Fibroblast of the aortic adventitia (primary cell): ENCODE results near the gene BCKDHB. TPM values are rescaled to one million over a fixed set of nuclear protein-coding genes. Genes with fewer than 3 reads are reported as not detected.

Experiments used
- DNase-seq: peaks from one replicate; pipeline ENCODE4 v3.0.0-alpha.2; 2010; ENCODE audit warnings: low read depth
- H3K4me3 ChIP-seq: 2 replicates; pipeline ENCODE4 v1.5.1; 2011; ENCODE audit warnings: low read depth, mild to moderate bottlenecking, control low read depth, low read length, moderate library complexity
- CTCF ChIP-seq: IDR thresholded peaks from 2 replicates; pipeline ENCODE4 v1.5.1; 2011; ENCODE audit warnings: mild to moderate bottlenecking, low read length, control low read depth, inconsistent platforms; ENCODE audit not compliant: insufficient read depth
- total RNA-seq: library from RNA; depleted of rRNA; stranded (reverse); fragments of >200 nt; gene quantifications from 2 replicates; pipeline ENCODE4 v1.2.3, GENCODE V29; 2012; ENCODE audit warnings: low replicate concordance

The BCKDHB gene
- total RNA-seq, 1 donor, result 20.3 TPM

- no peak for TF ChIP-seq CTCF
- no peak overlapping the region for H3K4me3 ChIP-seq
- peak; percentile 54 for DNase-seq
Observed at GRCh38 chr6:80304014-80304413, 197.5 kb downstream of the BCKDHB start.

DNA sequence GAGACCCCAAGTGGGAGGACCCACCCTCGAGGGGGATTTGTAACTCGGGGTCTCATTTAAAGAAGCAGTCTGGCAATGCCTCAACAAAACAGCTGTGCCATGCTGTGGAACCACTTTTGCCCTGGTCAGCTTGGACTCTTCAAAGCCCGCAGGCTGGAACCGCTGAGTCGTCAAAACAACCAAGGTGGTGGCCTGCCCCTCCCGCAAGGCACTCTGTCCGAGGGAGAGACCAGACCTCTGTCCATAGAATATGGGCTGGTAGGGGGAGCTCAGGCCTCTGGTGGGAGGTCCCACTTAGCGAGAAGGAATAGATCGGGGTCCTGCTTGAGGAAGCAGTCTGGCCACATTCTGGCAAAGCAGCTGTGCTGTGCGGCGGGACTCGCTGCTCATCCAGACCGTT is 208.1 kb downstream of the BCKDHB start:
- H3K4me3 ChIP-seq, result no peak overlapping the region
- DNase-seq, result no peak
- no peak for TF ChIP-seq CTCF

DNA sequence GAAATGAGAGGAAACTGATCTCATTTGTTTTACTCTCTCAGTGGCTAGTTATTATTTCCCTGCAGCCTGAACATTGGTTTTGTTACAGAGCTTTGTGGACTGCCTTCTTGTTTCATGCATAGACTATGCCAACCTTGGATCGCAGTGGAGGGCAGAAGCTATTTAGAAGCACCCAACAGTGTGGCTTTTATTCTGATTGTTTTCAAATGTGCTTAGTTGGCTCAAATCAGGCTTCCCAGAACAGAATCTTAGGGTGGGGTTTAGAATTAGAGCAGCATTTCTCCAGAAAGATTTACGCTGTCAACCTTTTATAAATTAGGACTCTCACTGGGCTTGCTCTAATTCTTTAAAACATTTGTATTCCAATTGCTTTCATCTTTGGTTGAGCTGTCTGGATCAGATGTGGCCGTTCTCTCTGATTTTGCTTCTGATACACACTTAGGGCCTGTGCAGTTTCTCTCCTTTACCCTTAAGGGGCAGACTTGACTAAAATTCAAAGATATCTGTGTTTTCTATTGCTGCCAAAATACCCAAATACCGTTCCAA is 210.3 kb downstream of the BCKDHB start:
- DNase-seq, result peak; percentile 57
- TF ChIP-seq CTCF, result peak; percentile 57

DNA sequence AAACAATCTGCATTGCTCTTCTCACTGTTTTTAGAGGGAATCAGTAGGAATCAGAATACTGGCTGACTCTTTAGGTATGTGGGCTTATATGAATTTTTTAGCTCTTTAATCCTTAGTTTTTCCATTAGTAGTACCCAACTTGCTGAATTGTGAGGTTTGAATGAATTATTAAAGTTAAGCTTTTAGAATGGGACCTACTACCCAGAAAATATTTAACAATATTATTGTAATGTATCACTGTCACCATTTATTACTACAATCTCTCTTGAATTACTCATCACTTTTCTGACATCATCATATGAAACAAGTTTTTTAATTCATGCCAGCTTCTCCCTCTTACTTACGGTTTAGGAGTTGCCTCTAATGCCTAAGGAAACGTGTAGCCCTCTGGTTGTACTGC is 212.7 kb downstream of the BCKDHB start:
- DNase-seq, result peak; percentile 55
- no peak for TF ChIP-seq CTCF

More for the DNA sequence above, 210.3 kb downstream of the BCKDHB start:
- no peak overlapping the region for H3K4me3 ChIP-seq

DNA sequence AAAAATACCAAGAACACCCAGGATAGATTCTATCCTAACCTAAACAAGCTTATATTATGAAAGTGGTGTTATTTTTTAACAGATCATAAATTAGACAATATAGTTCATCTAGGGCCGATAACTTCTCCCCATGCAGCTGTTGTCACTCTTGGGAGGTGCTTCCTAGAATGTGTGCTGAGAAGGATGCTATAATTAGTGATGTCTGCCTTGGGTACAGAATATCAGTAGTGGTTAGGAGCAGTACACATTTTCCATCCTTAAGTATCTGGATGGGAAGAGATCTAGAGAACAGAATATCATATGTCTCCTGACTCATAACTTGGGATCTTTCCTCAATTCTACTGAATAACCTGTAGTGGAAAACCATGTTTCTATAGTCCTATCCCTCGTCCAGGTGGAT is 214.5 kb downstream of the BCKDHB start:
- no peak overlapping the region for H3K4me3 ChIP-seq
- TF ChIP-seq CTCF, result no peak
- no peak for DNase-seq

More for the DNA sequence above, 212.7 kb downstream of the BCKDHB start:
- H3K4me3 ChIP-seq, result no peak overlapping the region

- no peak for DNase-seq
- TF ChIP-seq CTCF, result no peak
- no peak overlapping the region for H3K4me3 ChIP-seq
Observed at GRCh38 chr6:80325742-80326141, 219.3 kb downstream of the BCKDHB start.

DNA sequence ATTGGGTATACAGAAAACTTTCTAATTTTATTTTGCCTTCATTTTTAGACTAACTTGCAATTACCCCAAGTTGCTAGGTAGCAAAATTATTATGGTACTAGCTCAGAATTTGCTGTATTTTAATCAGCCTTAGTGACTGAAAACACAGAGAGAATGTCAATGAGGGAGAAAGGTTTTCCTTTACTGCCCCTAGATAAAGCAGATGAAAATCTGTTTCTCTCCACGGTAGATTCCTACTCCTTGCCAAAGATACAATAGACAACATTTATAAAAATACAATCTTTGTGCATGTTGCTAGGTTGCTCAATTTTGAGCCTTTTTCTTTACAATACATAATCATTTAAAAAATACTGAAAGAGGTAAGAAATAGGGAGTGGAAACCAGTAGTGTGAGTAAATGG is 222.2 kb downstream of the BCKDHB start:
- DNase-seq, result peak; percentile 13
- TF ChIP-seq CTCF, result no peak
- H3K4me3 ChIP-seq, result no peak overlapping the region
